HTERT RPE-1 (cell line): ENCODE data around the gene GNAZ.

ENCODE experiments used
- in situ Hi-C: fragments of 300-500 bp; cut with MboI; formaldehyde crosslinking; loops from 4 replicates; pipeline ENCODE4 v1.14.3; 2020; ENCODE audit warnings: low sequenced_read_pairs

The GNAZ gene

GRCh38 chr22:23105919-23106318 lies 35.6 kb downstream of the GNAZ start:
- in situ Hi-C loops, result no loop called here

GRCh38 chr22:23106344-23106743 lies 36.0 kb downstream of the GNAZ start:
- in situ Hi-C loops, result no loop called here

- in situ Hi-C loops, result no loop called here
These were observed 36.6 kb downstream of the GNAZ start for GRCh38 chr22:23106906-23107367.

GRCh38 chr22:23107487-23108248 lies 37.3 kb downstream of the GNAZ start:
- in situ Hi-C loops, result no loop called here

- in situ Hi-C loops, result no loop called here
These were observed 38.1 kb downstream of the GNAZ start for GRCh38 chr22:23108249-23109078.

- in situ Hi-C loops, result no loop called here
These were observed 38.7 kb downstream of the GNAZ start for GRCh38 chr22:23109079-23109347.

- in situ Hi-C loops, result no loop called here
These were observed 39.2 kb downstream of the GNAZ start for GRCh38 chr22:23109441-23109978.

- in situ Hi-C loops, result no loop called here
These were observed 40.0 kb downstream of the GNAZ start for GRCh38 chr22:23110190-23110921.

- in situ Hi-C loops, result no loop called here
These were observed 40.7 kb downstream of the GNAZ start for GRCh38 chr22:23110922-23111527.

GRCh38 chr22:23112472-23113012 lies 42.2 kb downstream of the GNAZ start:
- in situ Hi-C loops, result no loop called here

GRCh38 chr22:23113067-23113846 lies 42.9 kb downstream of the GNAZ start:
- in situ Hi-C loops, result no loop called here

GRCh38 chr22:23113847-23114720 lies 43.8 kb downstream of the GNAZ start:
- in situ Hi-C loops, result no loop called here

- in situ Hi-C loops, result no loop called here
These were observed 44.4 kb downstream of the GNAZ start for GRCh38 chr22:23114721-23115020.

GRCh38 chr22:23115369-23115768 lies 45.0 kb downstream of the GNAZ start:
- in situ Hi-C loops, result no loop called here

- in situ Hi-C loops, result no loop called here
These were observed 45.6 kb downstream of the GNAZ start for GRCh38 chr22:23115825-23116494.

- in situ Hi-C loops, result no loop called here
These were observed 46.4 kb downstream of the GNAZ start for GRCh38 chr22:23116506-23117263.

GRCh38 chr22:23117275-23117674 lies 47.0 kb downstream of the GNAZ start:
- in situ Hi-C loops, result no loop called here
